AG20443 (cell line): ENCODE measurements around the gene FSD1.
"Not testable (repeated sequence)": the region's sequence is repeated elsewhere in the genome, so short reads cannot be mapped to it uniquely, and the experiment has no call there.

Experiments used
- DNase-seq: peaks from one replicate; pipeline ENCODE4 v3.0.0; 2012; ENCODE audit warnings: low spot score, mixed read lengths

Gene FSD1

GRCh38 chr19:4319067-4319718 lies 14.8 kb downstream of the FSD1 start:
- DNase-seq: no peak

GRCh38 chr19:4320419-4320818 lies 16.0 kb downstream of the FSD1 start:
- no peak for DNase-seq

- DNase-seq: no peak
These were observed 18.7 kb downstream of the FSD1 start for GRCh38 chr19:4322942-4323665.

- no peak for DNase-seq
These were observed 19.3 kb downstream of the FSD1 start for GRCh38 chr19:4323692-4324091.

DNA sequence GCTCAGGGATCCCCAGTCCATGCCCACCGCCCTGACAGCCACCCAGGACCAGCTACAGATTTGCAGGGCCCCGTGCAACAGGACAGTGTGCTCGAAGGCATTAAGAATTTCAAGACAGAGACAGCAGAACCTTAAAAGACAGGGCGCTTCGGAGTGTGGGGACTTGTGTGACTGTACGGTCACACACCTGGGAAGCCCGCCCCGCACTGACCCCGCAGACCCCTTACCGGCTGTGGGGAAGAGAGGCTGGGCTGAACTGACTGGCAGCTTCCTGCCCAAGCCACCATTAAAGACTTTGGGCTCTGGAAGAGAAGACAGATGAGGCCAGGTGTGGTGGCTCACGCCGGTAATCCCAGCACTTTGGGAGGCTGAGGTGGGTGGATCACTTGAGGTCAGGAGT lies 19.8 kb downstream of the FSD1 start:
- no peak for DNase-seq

GRCh38 chr19:4326215-4326836 lies 21.9 kb downstream of the FSD1 start:
- no peak for DNase-seq

DNA sequence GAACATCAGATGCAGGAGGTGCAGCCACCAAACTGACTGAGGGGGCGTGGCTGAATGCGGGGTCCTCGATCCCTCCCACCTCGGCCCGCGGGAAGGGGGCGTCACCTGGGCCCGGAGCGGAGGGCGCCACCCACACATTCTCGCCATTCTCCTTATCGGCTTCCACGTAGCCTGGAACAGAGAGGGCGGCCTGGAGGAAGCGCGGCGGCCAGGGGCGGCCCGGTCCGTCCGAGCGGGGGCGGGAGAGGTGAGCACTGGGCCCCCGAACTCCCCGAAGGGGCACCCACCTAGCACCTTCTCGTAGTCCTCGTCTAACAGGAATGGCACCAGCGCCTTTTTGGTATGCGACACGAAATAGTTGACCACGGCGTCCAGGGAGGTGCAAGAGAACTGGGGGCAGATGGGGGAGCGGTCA lies 22.4 kb downstream of the FSD1 start:
- DNase-seq: no peak

GRCh38 chr19:4327252-4327876 lies 23.0 kb downstream of the FSD1 start:
- DNase-seq: peak; percentile 62

DNA sequence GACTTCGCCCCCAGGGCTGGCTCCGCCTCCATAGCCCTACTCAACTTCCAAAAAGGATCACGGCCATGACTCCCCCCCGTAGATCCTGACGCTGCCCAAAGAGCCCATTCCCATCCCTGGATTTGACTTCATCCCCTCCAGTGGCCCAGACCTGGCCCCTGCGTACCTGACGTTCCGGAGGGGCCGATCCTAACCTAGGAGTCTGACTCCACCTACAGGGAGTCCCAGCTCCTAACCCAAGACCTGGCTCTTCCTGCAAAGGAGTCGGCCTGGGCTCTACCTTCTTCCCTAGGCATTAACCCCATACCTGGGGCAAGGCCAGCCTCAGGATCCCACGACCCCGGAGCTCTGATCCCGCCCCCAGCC lies 23.5 kb downstream of the FSD1 start:
- DNase-seq: no peak

GRCh38 chr19:4328243-4328990 lies 24.0 kb downstream of the FSD1 start:
- DNase-seq: peak; percentile 92

GRCh38 chr19:4328991-4329681 lies 24.7 kb downstream of the FSD1 start:
- not testable (repeated sequence) for DNase-seq

DNA sequence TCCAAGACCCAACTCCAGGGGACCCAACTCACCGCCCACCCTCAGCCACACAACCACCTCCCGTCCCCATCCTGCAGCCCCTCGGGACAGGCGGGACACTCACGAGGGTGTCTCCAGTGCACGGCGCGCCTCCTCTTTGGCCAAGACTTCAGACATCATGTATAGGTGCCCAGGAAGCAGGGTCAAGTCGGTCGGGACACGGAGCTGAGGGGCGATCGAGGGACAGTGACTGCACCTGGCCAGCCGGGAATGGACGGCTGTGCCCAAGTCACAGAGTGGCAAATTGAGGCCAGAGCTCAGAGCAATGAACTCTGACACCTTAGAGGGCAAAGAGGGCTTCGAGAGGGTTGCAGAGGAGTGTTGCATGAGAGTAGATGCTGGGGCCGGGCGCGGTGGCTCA lies 25.5 kb downstream of the FSD1 start:
- no peak for DNase-seq

DNA sequence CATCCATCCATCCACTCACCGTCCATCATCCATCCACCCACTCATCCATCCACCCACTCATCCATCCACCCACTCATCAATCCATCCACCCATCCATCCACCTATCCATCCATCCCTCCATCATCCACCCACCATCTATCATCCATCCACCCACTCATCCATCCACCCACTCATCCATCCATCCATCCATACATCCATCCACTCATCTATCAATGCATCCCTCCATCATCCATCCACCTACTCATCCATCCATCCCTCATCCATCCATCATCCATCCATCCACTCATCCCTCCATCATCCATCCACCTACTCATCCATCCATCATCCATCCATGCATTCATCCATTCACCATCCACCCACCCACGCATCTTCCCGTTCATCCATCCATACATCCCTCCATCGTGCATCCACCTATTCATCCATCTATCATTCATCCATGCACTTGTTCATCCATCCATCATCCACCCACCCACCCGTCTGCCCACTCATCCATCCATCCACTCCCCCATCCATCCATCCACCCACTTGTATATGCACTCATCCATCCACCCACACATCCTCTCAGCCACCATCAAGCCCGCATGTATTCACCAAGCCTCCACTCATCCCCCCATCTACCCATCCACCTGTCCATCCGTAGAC lies 30.7 kb downstream of the FSD1 start:
- no peak for DNase-seq

DNA sequence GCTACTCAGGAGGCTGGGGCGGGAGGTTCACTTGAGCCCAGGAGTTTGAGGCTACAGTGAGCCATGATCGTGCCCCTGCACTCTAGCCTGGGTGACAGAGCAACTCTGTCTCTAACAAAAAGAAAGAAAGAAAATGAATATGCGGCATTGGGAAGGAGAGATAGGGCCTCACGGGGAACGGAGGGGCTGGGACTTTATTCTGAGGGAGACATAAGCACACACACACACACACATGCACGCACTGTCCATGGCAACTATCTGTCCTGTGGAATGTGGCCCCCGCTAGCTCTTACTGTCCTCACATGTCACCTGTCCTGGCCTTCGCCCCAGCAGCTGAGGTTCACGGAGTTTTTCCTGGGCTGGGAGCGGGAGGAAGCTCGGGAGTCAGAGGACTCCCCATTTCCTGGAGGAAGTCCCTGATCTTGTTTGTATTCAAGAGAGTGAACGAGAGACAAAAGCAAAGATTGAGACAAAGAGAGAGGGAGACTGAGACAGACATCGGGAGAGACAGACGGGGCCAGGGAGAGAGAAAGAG lies 33.6 kb downstream of the FSD1 start:
- DNase-seq: peak; percentile 17

- peak; percentile 15 for DNase-seq
These were observed 34.3 kb downstream of the FSD1 start, which contains the start of gene STAP2 for GRCh38 chr19:4338441-4339355. TSS of gene STAP2 (minus strand) at chr19:4338827. CDS start at chr19:4338753, 74 bp downstream.

DNA sequence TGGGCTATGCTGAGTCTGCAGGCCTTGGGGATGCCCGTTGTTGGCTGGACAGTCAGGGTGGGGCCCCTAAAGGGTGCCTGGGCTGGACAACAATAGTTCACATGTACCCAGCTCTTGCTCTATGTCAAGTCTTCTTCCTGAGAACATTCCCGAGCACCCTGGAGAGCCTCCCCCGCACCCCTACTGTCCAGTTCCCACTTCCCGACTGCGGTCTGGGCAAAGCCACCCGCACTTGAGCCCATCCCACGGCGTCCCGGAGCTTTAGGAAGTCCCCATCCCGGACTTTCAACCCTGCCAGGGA lies 37.9 kb downstream of the FSD1 start:
- no peak for DNase-seq

- DNase-seq: peak; percentile 95
These were observed 38.4 kb downstream of the FSD1 start for GRCh38 chr19:4342615-4343369.

DNA sequence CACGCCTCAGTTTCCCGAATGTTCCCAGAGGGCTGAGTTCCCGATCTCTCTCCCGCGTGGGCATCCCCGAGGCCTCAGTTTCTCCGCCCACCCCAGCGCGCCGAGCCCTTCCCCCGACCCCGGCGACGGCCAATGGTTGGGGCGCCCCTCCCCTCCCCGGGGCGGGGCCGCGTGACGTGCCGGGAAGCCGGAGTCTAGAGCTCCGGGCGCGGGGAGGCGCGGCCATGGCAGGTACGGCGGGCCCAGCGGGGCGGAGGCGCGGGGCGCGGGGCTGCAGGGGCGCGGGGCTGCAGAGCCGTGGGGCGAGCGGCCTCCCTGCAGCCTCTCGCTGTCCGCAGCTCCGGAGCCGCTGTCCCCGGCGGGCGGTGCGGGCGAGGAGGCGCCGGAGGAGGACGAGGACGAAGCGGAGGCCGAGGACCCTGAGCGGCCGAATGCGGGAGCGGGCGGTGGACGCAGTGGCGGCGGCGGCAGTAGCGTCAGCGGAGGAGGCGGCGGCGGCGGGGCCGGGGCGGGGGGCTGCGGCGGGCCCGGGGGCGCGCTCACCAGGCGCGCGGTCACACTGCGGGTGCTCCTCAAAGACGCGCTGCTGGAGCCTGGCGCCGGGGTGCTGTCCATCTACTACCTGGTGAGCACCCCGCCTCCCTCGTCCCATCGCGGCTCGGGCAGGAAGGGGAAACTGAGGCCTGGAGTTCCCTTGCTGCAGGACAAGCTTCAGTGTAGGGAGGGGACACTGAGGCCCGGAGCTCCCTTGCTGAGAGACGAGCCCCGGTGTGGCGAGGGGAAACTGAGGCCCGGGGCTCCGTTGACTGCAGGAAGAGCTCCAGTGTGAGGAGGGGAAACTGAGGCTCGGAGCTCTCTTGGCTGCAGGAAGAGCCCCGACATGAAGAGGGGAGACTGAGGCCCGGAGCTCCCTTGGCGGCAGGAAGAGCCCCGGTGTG lies 39.2 kb downstream of the FSD1 start, which contains the start of gene MPND:
TSS of gene MPND (plus strand) at position 193 of the 938 bp plus-strand sequence. CDS start at position 225, 32 bp downstream.
- DNase-seq: peak; percentile 92
